PFSK-1 (cell line): Measurements from ENCODE around the gene SV2C.

Experiments
- FOXP2 ChIP-seq: optimal IDR thresholded peaks from 2 replicates; pipeline ENCODE3; 2011; ENCODE audit warnings: borderline replicate concordance, control low read depth, inconsistent platforms; ENCODE audit not compliant: insufficient read depth; ENCODE audit errors: extremely low read length, extremely low read depth
- POLR2AphosphoS5 ChIP-seq: IDR thresholded peaks from 2 replicates; pipeline ENCODE4 v1.6.1; 2012; ENCODE audit warnings: low read depth, mild to moderate bottlenecking, control low read depth, low read length, moderate library complexity
- REST ChIP-seq, 2 experiments: IDR thresholded peaks; 2 replicates each; pipeline versions ENCODE4 v1.6.1 to v1.8.0; 2011 to 2012; ENCODE audit warnings: low read depth in 2 of 2, low read length in 2 of 2, control low read depth in 1 of 2, inconsistent platforms in 1 of 2, mild to moderate bottlenecking in 1 of 2, moderate library complexity in 1 of 2; ENCODE audit not compliant: insufficient read depth in 1 of 2
- SIN3A ChIP-seq: IDR thresholded peaks from 2 replicates; pipeline ENCODE4 v1.6.1; 2012; ENCODE audit warnings: mild to moderate bottlenecking, low read length, moderate library complexity, borderline replicate concordance; ENCODE audit not compliant: insufficient read depth
- TAF1 ChIP-seq: IDR thresholded peaks from 2 replicates; pipeline ENCODE4 v1.6.1; 2012; ENCODE audit warnings: low read length, control low read depth, borderline replicate concordance; ENCODE audit not compliant: insufficient read depth

The SV2C gene

GRCh38 chr5:76229900-76230299, 146.7 kb downstream of the SV2C start:
- TF ChIP-seq POLR2AphosphoS5 (no peak), REST (IDR thresholded peaks at IDR 0.05; ENCODE audit: insufficient read depth in 1 of 2, low read depth in 2 of 2, low read length in 2 of 2) (no peak), TAF1 (no peak), FOXP2 (no peak), SIN3A (no peak)

GRCh38 chr5:76230711-76231285, 147.6 kb downstream of the SV2C start:
- TF ChIP-seq REST (IDR thresholded peaks at IDR 0.05; ENCODE audit: insufficient read depth in 1 of 2, low read depth in 2 of 2, low read length in 2 of 2) (no peak), FOXP2 (no peak), TAF1 (no peak), SIN3A (no peak), POLR2AphosphoS5 (no peak)

GRCh38 chr5:76234665-76235064, 151.5 kb downstream of the SV2C start:
- TF ChIP-seq FOXP2 (no peak), SIN3A (no peak), POLR2AphosphoS5 (no peak), TAF1 (no peak), REST (IDR thresholded peaks at IDR 0.05; ENCODE audit: insufficient read depth in 1 of 2, low read depth in 2 of 2, low read length in 2 of 2) (no peak)

GRCh38 chr5:76236684-76237083, 153.5 kb downstream of the SV2C start:
- TF ChIP-seq SIN3A (no peak), REST (IDR thresholded peaks at IDR 0.05; ENCODE audit: insufficient read depth in 1 of 2, low read depth in 2 of 2, low read length in 2 of 2) (no peak), TAF1 (no peak), POLR2AphosphoS5 (no peak), FOXP2 (no peak)
